Esophagus squamous epithelium (tissue), 5 donors: ENCODE measurements around the gene SPATA13. TPM values are rescaled to one million over a fixed set of nuclear protein-coding genes. Genes with fewer than 3 reads are reported as not detected.
"Not testable (repeated sequence)": the region's sequence is repeated elsewhere in the genome, so short reads cannot be mapped to it uniquely, and the experiment has no call there.

Source experiments
- DNase-seq: peaks from one replicate; lab custom pipeline; 2025; lab: John Stamatoyannopoulos, UW
- H3K27ac ChIP-seq, 4 donors: fragments of 200-600 bp; sonication (generic); one replicate each; pipeline ENCODE4 v1.5.1; 2016 to 2019; ENCODE audit warnings: mild to moderate bottlenecking in 1 of 4
- H3K27me3 ChIP-seq, 4 donors: fragments of 200-600 bp; sonication (generic); 1 replicate in 3 of 4; 2 replicates in 1 of 4; pipeline versions ENCODE4 v1.5.1 to v1.6.0; 2017 to 2021; ENCODE audit warnings: antibody characterized with exemption in 1 of 4
- H3K36me3 ChIP-seq, 3 donors: fragments of 200-600 bp; sonication (generic); one replicate each; pipeline ENCODE4 v1.5.1; 2016 to 2019
- H3K4me1 ChIP-seq, 3 donors: fragments of 200-600 bp; sonication (generic); one replicate each; pipeline ENCODE4 v1.5.1; 2017 to 2019
- H3K4me3 ChIP-seq, 4 donors: fragments of 200-600 bp; sonication (generic); 1 replicate in 3 of 4; 2 replicates in 1 of 4; pipeline ENCODE4 v1.5.1; 2016 to 2019; ENCODE audit warnings: mild to moderate bottlenecking in 2 of 4, moderate library complexity in 1 of 4
- H3K9me3 ChIP-seq, 3 donors: fragments of 200-600 bp; sonication (generic); one replicate each; pipeline ENCODE4 v1.5.1; 2016 to 2019
- POLR2A ChIP-seq, 4 donors: fragments of 450-650 bp; IDR thresholded peaks; one replicate each; pipeline ENCODE4 v1.6.1; 2017; ENCODE audit warnings: antibody characterized with exemption in 4 of 4, mild to moderate bottlenecking in 4 of 4, moderate library complexity in 3 of 4
- WGBS, 2 donors: methylation state at CpG; one replicate each; pipeline ENCODE4 v1.1.5; 2018; 5-methylcytosine and 5-hydroxymethylcytosine counted together
- intact Hi-C: fragments of 100-400 bp; cut with DNase I; formaldehyde crosslinking; loops from one replicate; pipeline ENCODE4 v1.15.0; 2022
- total RNA-seq, 4 donors: library from RNA; depleted of rRNA; stranded (reverse); fragments of >200 nt; gene quantifications; one replicate each; pipeline ENCODE4 v1.1.0, GENCODE V29; 2016
- TF ChIP-seq, protein P1 (sequence below), 6 experiments: fragments of 450-650 bp in 4 of 6; fragments of 200-600 bp in 2 of 6; sonication (generic) in 2 of 6; IDR thresholded peaks; one replicate each; pipeline ENCODE4 v1.5.1; 2016 to 2019; ENCODE audit warnings: antibody characterized with exemption in 6 of 6, mild to moderate bottlenecking in 4 of 6, moderate library complexity in 4 of 6
- donor health status: DM: yes; HTN: yes; CAD: no.

Gene SPATA13
- total RNA-seq, 4 donors from 2014 or later = 5.0 to 16.6 (median 9.7) TPM

GRCh38 chr13:24307211-24308067 lies 146.9 kb downstream of the SPATA13 start:
- Histone ChIP-seq H3K27me3 (no peaks in the 10 kb centered on the region), H3K4me3 (no peak overlapping the region), H3K9me3 (no peaks in the 10 kb centered on the region), H3K4me1 (no peaks in the 10 kb centered on the region), H3K36me3 (peaks cover 0 to 16% (median 0%) of the 10 kb centered on the region in 3 donors), H3K27ac (peak overlapping the region in 1 of 4 donors; percentile 28)
- WGBS, 2 donors = 81 to 91% methylated on average over 15 to 20 of the region's 27 CpGs
- DNase-seq = no peak
- intact Hi-C loops = no loop called here
- no peak for TF ChIP-seq POLR2A (IDR thresholded peaks at IDR 0.05)
- TF ChIP-seq, protein P1, sequence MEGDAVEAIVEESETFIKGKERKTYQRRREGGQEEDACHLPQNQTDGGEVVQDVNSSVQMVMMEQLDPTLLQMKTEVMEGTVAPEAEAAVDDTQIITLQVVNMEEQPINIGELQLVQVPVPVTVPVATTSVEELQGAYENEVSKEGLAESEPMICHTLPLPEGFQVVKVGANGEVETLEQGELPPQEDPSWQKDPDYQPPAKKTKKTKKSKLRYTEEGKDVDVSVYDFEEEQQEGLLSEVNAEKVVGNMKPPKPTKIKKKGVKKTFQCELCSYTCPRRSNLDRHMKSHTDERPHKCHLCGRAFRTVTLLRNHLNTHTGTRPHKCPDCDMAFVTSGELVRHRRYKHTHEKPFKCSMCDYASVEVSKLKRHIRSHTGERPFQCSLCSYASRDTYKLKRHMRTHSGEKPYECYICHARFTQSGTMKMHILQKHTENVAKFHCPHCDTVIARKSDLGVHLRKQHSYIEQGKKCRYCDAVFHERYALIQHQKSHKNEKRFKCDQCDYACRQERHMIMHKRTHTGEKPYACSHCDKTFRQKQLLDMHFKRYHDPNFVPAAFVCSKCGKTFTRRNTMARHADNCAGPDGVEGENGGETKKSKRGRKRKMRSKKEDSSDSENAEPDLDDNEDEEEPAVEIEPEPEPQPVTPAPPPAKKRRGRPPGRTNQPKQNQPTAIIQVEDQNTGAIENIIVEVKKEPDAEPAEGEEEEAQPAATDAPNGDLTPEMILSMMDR (IDR thresholded peaks at IDR 0.05) = no peak

DNA sequence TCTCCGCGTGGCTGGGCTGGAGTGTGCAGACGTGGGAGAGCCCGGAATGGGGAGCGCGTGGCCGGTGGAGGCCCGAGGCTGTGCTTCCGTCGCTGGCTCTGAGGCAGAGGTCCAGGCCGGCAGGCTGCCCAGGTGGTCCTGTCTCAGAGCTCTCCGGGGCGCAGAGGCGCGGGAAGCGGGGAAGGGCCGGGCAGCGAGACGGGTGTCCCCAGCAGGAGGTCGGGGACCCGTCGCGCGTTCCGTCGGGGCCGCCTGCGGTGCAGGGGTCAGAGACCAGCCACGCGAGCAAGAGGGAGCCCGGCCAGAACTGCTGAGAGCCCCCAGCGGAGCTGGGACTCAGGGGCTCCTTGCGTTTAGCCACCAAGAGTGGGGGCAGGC lies 147.5 kb downstream of the SPATA13 start:
- H3K27ac ChIP-seq = no peak overlapping the region
- 80 to 95% methylated on average over 1 to 14 of the region's 33 CpGs for whole genome bisulfite sequencing, 2 donors
- intact Hi-C loops = no loop called here
- H3K4me1 ChIP-seq = no peaks in the 10 kb centered on the region
- TF ChIP-seq, protein P1 (IDR thresholded peaks at IDR 0.05) = no peak
- no peak for TF ChIP-seq POLR2A (IDR thresholded peaks at IDR 0.05)
- no peaks in the 10 kb centered on the region for H3K27me3 ChIP-seq
- no peaks in the 10 kb centered on the region for H3K9me3 ChIP-seq
- no peak overlapping the region for H3K4me3 ChIP-seq
- no peak for DNase-seq
- H3K36me3 ChIP-seq = peaks cover 0 to 12% (median 0%) of the 10 kb centered on the region in 3 donors

- intact Hi-C loops = no loop called here
- 78 to 80% methylated on average over 6 to 30 of the region's 37 CpGs for WGBS, 2 donors
- peaks cover 0 to 7% (median 0%) of the 10 kb centered on the region in 3 donors for H3K36me3 ChIP-seq
- H3K27me3 ChIP-seq = no peaks in the 10 kb centered on the region
- H3K27ac ChIP-seq = no peak overlapping the region
- H3K4me3 ChIP-seq = no peak overlapping the region
- DNase-seq = no peak
- no peaks in the 10 kb centered on the region for H3K9me3 ChIP-seq
- no peak for TF ChIP-seq POLR2A (IDR thresholded peaks at IDR 0.05)
- TF ChIP-seq, protein P1 (IDR thresholded peaks at IDR 0.05) = no peak
- no peaks in the 10 kb centered on the region for H3K4me1 ChIP-seq
These were observed 148.0 kb downstream of the SPATA13 start for GRCh38 chr13:24308488-24309020.

GRCh38 chr13:24309300-24309699 lies 148.8 kb downstream of the SPATA13 start, which contains the start of gene C1QTNF9:
C1QTNF9 (plus strand) TSS chr13:24309580; CDS start chr13:24316004, 6,424 bp downstream.
- 68 to 74% methylated on average over 2 of the region's 2 CpGs for WGBS, 2 donors
- H3K27ac ChIP-seq, H3K9me3 ChIP-seq, H3K36me3 ChIP-seq, DNase-seq, intact Hi-C loops, H3K27me3 ChIP-seq, H3K4me1 ChIP-seq, H3K4me3 ChIP-seq: not testable (repeated sequence)

DNA sequence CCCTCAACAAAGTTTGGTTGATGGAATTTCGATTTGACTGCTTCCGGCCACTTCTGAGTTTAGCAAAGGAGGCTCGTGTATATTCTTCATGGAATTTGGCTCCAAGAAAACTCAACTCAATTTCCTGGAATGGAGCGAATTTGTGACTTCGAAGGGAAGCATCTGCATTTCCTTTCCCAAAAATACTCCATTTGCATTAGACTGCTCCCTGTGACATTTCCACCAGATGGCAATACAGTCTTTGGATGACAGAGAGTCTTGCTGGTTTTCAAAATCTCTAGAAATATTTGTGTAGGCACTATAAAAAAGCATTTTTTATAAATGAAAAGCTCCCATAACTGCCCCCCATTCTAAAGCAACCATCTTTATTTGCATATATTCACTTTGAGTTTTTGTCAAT lies 152.9 kb downstream of the SPATA13 start:
- intact Hi-C loops = no loop called here
- DNase-seq = no peak

DNA sequence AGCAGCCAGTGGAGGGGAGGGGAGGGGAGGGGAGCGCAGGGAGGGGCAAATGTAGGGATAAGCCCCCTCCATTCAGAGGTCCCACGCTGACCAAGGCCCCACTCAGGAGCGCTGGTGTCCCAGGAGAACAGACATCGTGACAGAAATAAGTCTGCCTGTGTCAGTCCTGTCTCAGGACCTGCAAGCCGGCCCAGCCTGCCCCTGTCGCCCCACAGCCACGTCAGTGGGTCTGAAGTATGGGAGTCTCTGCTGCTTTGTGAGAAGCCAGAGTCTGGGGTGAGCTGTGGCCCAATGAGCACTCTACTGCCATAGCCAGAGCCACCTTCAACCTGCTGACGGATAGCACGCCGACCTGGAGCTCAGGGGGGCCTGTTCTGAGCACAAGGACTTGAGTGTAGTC lies 157.3 kb downstream of the SPATA13 start:
- H3K27ac ChIP-seq, H3K27me3 ChIP-seq, H3K4me3 ChIP-seq, H3K36me3 ChIP-seq, H3K4me1 ChIP-seq, DNase-seq, intact Hi-C loops, H3K9me3 ChIP-seq: not testable (repeated sequence)
- 57 to 88% methylated on average over 2 to 4 of the region's 10 CpGs for WGBS, 2 donors

More for the DNA sequence above, 152.9 kb downstream of the SPATA13 start:
- H3K27ac ChIP-seq = no peak overlapping the region
- H3K9me3 ChIP-seq = no peaks in the 10 kb centered on the region
- no peak overlapping the region for H3K4me3 ChIP-seq
- no peaks in the 10 kb centered on the region for H3K4me1 ChIP-seq
- no peaks in the 10 kb centered on the region for H3K36me3 ChIP-seq
- H3K27me3 ChIP-seq = no peaks in the 10 kb centered on the region
- no peak for TF ChIP-seq POLR2A (IDR thresholded peaks at IDR 0.05)
- TF ChIP-seq, protein P1 (IDR thresholded peaks at IDR 0.05) = peak in 2 of 6 experiments; percentile 14 to 28
- WGBS, 2 donors = 34 to 45% methylated on average over 5 of the region's 5 CpGs

- H3K36me3 ChIP-seq, H3K27me3 ChIP-seq, H3K4me3 ChIP-seq, DNase-seq, intact Hi-C loops, H3K4me1 ChIP-seq, H3K9me3 ChIP-seq, H3K27ac ChIP-seq: not testable (repeated sequence)
- 63 to 83% methylated on average over 2 to 3 of the region's 4 CpGs for WGBS, 2 donors
These were observed 158.4 kb downstream of the SPATA13 start for GRCh38 chr13:24318878-24319277.

GRCh38 chr13:24319641-24320040 lies 159.1 kb downstream of the SPATA13 start:
- DNase-seq, H3K27ac ChIP-seq, H3K9me3 ChIP-seq, H3K4me1 ChIP-seq, H3K36me3 ChIP-seq, H3K27me3 ChIP-seq, intact Hi-C loops, H3K4me3 ChIP-seq: not testable (repeated sequence)
- WGBS, 2 donors = 78 to 80% methylated on average over 2 to 6 of the region's 6 CpGs
